HCT116 (cell line): Measurements from ENCODE around the gene BST2.

Experiments
- CTCF ChIP-seq, 3 experiments: fragments of 200-600 bp in 1 of 3; sonication (generic) in 1 of 3; IDR thresholded peaks in 2 of 3; conservative IDR thresholded peaks in 1 of 3; 2 replicates each; pipeline ENCODE4 v1.5.1; 2012 to 2017; ENCODE audit warnings: low read depth in 2 of 3, low read length in 2 of 3, antibody characterized with exemption in 1 of 3, borderline replicate concordance in 1 of 3, control low read depth in 1 of 3, mild to moderate bottlenecking in 1 of 3, mixed read lengths in 1 of 3, mixed run types in 1 of 3, moderate library complexity in 1 of 3; ENCODE audit not compliant: insufficient read depth in 1 of 3
- EZH2 ChIP-seq: fragments of 200-600 bp; sonication (generic); IDR thresholded peaks from 2 replicates; pipeline ENCODE4 v1.6.1; 2017; ENCODE audit warnings: antibody characterized with exemption, mixed run types
- FOSL1 ChIP-seq: IDR thresholded peaks from 2 replicates; pipeline ENCODE4 v1.6.1; 2012; ENCODE audit warnings: low read depth
- POLR2A ChIP-seq: IDR thresholded peaks from 2 replicates; pipeline ENCODE4 v1.7.0; 2011; ENCODE audit warnings: borderline replicate concordance; ENCODE audit not compliant: insufficient read depth, insufficient read length; ENCODE audit errors: extremely low read depth
- YY1 ChIP-seq: IDR thresholded peaks from 2 replicates; pipeline ENCODE4 v1.6.1; 2011; ENCODE audit warnings: low read length, low read depth, moderate library complexity, mild to moderate bottlenecking; ENCODE audit not compliant: insufficient replicate concordance; ENCODE audit errors: extremely low read depth

GRCh38 chr19:17423429-17424208 is 18.2 kb upstream of the BST2 start:
- TF ChIP-seq CTCF (IDR thresholded peaks at IDR 0.05 in 2 of 3, conservative IDR thresholded peaks at IDR 0.05 in 1 of 3; ENCODE audit: borderline replicate concordance in 1 of 3, insufficient read depth in 1 of 3, low read depth in 2 of 3, low read length in 2 of 3) (no peak), FOSL1 (no peak), EZH2 (no peak), YY1 (no peak), POLR2A (no peak)
